Adrenal gland (tissue), 5 donors: ENCODE data around the gene PNPLA3.

Experiments
- POLR2A ChIP-seq, 2 donors: fragments of 450-650 bp; IDR thresholded peaks; one replicate each; pipeline ENCODE4 v1.6.1; 2017; ENCODE audit warnings: antibody characterized with exemption in 2 of 2, mild to moderate bottlenecking in 2 of 2, moderate library complexity in 1 of 2
- TF ChIP-seq, protein P1 (sequence below), 6 experiments: fragments of 450-650 bp in 4 of 6; fragments of 200-600 bp in 2 of 6; sonication (generic) in 1 of 6; IDR thresholded peaks; 1 replicate in 5 of 6; 2 replicates in 1 of 6; pipeline versions ENCODE4 v1.5.1 to v1.8.0; 2016 to 2021; ENCODE audit warnings: antibody characterized with exemption in 6 of 6, mild to moderate bottlenecking in 2 of 6, moderate library complexity in 1 of 6
- donor health status: DM: no; HTN: no; CAD: no.

- no peak for TF ChIP-seq POLR2A (IDR thresholded peaks at IDR 0.05)
- TF ChIP-seq, protein P1, sequence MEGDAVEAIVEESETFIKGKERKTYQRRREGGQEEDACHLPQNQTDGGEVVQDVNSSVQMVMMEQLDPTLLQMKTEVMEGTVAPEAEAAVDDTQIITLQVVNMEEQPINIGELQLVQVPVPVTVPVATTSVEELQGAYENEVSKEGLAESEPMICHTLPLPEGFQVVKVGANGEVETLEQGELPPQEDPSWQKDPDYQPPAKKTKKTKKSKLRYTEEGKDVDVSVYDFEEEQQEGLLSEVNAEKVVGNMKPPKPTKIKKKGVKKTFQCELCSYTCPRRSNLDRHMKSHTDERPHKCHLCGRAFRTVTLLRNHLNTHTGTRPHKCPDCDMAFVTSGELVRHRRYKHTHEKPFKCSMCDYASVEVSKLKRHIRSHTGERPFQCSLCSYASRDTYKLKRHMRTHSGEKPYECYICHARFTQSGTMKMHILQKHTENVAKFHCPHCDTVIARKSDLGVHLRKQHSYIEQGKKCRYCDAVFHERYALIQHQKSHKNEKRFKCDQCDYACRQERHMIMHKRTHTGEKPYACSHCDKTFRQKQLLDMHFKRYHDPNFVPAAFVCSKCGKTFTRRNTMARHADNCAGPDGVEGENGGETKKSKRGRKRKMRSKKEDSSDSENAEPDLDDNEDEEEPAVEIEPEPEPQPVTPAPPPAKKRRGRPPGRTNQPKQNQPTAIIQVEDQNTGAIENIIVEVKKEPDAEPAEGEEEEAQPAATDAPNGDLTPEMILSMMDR (IDR thresholded peaks at IDR 0.05), result no peak
Observed at GRCh38 chr22:43881091-43882061, 42.2 kb upstream of the PNPLA3 start.
